HG03457 (cell line): ENCODE results near the gene SSX2.
"Not testable (repeated sequence)": the region's sequence is repeated elsewhere in the genome, so short reads cannot be mapped to it uniquely, and the experiment has no call there.

Source experiments
- ATAC-seq: cut with Tn5 transposase; IDR thresholded peaks from one replicate; pipeline ENCODE4 v1.9.1; 2021; ENCODE audit warnings: moderate number of reproducible peaks; ENCODE audit not compliant: unreplicated experiment

The SSX2 gene, protein sequence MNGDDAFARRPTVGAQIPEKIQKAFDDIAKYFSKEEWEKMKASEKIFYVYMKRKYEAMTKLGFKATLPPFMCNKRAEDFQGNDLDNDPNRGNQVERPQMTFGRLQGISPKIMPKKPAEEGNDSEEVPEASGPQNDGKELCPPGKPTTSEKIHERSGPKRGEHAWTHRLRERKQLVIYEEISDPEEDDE

DNA sequence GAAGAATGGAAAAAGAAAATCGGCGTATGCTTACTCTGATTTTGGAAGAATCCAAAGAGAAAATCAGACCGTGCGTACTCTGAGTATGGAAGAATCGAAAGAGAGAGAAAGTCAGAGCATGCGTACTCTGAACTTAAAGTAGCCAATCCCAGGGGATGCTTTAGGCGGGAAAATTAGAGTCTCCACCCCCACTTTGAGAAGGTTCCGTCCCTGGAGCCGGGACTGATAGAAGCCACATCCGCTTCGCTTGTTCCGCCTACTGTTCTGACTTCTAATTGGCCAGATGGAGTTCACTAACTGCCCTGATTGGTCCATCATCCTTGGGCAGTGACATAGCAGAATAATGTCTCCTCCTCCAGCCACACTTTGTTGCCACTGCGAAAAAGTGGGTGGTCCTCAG is at the start of gene SSX2:
Gene SSX2, minus strand, starts transcription at position 101 of the 400 bp plus-strand sequence. CDS start 1,429 bp downstream, outside the sequence.
- ATAC-seq, result not testable (repeated sequence)

DNA sequence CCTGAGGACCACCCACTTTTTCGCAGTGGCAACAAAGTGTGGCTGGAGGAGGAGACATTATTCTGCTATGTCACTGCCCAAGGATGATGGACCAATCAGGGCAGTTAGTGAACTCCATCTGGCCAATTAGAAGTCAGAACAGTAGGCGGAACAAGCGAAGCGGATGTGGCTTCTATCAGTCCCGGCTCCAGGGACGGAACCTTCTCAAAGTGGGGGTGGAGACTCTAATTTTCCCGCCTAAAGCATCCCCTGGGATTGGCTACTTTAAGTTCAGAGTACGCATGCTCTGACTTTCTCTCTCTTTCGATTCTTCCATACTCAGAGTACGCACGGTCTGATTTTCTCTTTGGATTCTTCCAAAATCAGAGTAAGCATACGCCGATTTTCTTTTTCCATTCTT is 44.0 kb upstream of the SSX2 start, which contains the start of gene SSX2B:
Gene SSX2B, plus strand, starts transcription at position 301 of the 400 bp plus-strand sequence. CDS start 1,429 bp downstream, outside the sequence.
- not testable (repeated sequence) for ATAC-seq

DNA sequence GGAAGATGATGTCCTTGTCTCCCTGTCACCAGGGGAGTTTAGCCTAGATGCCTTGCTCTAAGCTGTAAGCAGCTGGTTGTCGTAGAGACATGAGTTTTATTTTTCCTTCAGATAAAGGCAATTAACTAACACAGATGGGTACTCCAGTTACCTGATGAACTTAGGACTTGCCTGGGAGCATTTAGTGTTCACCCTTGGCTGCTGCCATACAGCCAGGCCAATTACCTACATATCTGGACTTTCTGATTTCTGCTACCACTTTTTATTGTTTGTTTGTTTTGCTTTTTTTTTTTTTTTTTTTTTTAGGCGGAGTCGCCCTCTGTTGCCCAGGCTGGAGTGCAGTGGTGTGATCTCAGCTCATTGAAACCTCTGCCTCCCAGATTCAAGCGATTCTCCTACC is 14.9 kb downstream of the SSX2 start:
- not testable (repeated sequence) for ATAC-seq

DNA sequence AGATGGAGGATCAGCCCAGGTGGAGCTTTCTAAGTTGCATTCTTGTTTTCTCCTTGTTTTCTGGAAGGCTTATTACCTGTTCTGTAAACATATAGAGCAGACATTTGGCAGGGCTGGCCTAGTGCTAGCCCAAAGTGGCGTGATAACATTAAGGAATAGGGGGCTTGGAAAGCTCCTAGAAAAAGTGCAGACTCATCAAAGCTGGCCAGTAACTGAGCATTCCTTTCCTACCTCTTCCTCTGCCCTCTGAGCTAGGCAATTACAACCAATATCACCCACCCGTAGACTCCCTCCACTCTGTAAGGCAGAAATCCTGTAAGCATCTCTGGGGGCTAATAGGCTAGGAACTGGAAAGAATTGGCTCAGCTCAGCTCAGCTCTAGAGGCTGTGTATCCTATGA is 44.8 kb downstream of the SSX2 start:
- ATAC-seq, result not testable (repeated sequence)

DNA sequence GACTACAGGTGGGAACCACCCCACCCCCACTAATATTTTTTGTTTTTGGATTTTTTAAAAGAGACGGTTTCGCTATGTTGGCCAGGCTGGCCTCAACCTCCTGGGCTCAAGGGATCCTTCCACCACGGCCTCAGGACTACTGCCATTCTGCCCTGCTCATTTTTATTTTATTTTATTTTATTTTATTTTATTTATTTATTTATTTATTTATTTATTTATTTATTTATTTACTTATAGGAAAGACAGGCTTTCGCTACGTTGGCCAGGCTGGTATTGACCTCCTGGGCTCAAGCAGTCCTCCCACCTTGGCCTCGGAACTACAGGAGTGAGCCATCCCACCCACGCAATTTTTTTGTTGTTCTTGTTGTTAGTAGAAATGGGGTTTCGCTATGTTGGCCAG is 51.5 kb downstream of the SSX2 start:
- ATAC-seq, result not testable (repeated sequence)

DNA sequence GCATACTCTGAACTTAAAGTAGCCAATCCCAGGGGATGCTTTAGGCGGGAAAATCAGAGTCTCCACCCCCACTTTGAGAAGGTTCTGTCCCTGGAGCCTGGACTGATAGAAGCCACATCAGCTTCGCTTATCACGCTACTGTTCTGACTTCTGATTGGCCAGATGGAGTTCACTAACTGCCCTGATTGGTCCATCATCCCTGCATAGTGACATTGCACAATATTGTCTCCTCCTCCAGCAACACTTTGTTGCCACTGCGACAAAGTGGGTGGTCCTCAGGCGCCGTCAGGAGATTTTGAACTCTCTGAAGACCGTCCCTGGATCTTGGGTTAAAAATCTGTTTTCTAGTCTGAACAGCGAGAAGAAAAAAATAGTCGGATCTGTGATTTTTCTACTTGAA is 52.2 kb downstream of the SSX2 start, which contains the start of gene SSX7:
Gene SSX7, minus strand, starts transcription at position 101 of the 400 bp plus-strand sequence. CDS start 1,428 bp downstream, outside the sequence.
- ATAC-seq, result not testable (repeated sequence)

DNA sequence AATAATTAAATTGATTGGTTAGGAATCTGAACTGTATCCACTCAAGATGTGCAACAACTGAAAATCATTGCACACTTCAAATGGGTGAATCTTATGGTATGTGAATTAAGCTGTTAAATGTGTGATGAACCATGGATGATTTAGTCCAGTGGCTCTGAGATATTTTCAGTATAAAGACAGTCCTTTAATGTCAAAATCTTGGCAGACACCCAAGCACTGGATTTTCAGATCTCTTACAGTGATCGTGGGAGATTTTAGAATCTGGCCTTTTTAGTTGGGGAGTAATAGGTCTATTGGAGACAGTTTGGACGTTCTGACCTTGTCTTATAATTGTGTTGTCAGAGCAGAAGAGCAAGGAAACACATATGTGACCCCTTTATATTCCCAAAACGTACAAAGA is 56.3 kb downstream of the SSX2 start:
- ATAC-seq, result not testable (repeated sequence)

DNA sequence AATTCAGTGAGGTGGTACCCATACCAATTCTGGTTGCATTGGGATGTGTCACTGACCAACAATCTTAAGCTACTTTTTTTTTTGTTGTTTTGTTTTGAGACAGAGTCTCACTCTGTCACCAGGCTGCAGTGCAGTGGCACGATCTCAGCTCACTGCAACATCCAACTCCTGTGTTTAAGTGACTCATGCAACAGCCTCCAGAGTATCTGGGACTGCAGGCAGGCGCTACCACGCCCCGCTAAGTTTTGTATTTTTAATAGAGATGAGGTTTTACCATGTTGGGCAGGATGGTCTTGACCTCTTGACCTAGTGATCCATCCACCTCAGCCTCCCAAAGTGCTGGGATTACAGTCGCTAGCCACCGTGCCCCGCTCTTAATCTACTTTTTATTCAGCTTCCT is 58.0 kb downstream of the SSX2 start:
- not testable (repeated sequence) for ATAC-seq
